Testis (tissue), 2 donors: ENCODE measurements around the gene SLC41A3.

Experiments
- CTCF ChIP-seq, 3 experiments: fragments of 450-650 bp in 2 of 3; fragments of 200-600 bp in 1 of 3; sonication (generic) in 1 of 3; IDR thresholded peaks; one replicate each; pipeline ENCODE4 v1.5.1; 2016 to 2019; ENCODE audit warnings: antibody characterized with exemption in 3 of 3, mild to moderate bottlenecking in 2 of 3, moderate library complexity in 1 of 3
- POLR2A ChIP-seq: fragments of 450-650 bp; IDR thresholded peaks from one replicate; pipeline ENCODE4 v1.6.1; 2017; ENCODE audit warnings: antibody characterized with exemption, mild to moderate bottlenecking, moderate library complexity

GRCh38 chr3:126113238-126113555, 29.3 kb upstream of the SLC41A3 start:
- no peak for TF ChIP-seq CTCF (IDR thresholded peaks at IDR 0.05)
- no peak for TF ChIP-seq POLR2A
